GM18909 (cell line): ENCODE results near the gene ANKS1B.
"Not testable (repeated sequence)": the region's sequence is repeated elsewhere in the genome, so short reads cannot be mapped to it uniquely, and the experiment has no call there.

ENCODE experiments used
- ATAC-seq: cut with Tn5 transposase; IDR thresholded peaks from one replicate; pipeline ENCODE4 v1.9.1; 2021; ENCODE audit warnings: mild to moderate bottlenecking; ENCODE audit not compliant: unreplicated experiment, poor library complexity

Gene ANKS1B

DNA sequence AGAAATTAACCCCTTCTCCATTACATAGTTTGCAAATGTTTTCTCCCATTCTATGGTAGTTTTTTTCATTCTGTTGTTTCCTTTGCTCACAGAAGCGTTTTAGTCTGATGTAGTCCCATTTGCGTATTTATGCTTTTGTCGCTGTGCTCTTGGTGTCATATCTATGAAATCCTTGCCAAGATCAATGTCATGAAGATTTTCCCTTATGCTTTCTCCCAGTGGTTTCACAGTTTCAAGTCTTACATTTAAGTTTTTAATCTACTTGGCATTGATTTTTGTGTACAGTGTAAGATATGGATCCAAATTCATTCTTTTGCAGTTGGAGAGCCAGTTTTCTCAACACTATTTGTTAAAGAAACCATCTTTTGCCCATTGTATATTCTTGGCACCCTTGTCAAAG, 982.0 kb downstream of the ANKS1B start:
- no peak for ATAC-seq

DNA sequence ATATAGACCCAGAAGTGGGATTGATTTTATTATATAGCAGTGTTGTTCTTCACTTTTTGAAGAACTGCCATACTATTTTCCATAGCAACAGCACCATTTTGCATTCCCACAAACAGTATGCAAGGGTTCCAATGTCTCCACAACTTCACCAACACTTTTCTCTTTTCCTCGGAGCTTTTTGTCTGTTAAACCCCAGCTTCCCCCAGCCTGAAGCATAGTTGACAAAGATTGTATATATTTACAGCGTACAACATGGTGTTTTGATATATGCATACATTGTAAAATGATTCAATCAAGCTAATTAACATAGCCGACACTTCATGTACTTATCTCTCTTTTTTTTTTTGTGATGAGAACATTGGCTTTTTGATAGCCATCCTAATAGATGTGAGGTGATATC, 982.6 kb downstream of the ANKS1B start:
- ATAC-seq: no peak

DNA sequence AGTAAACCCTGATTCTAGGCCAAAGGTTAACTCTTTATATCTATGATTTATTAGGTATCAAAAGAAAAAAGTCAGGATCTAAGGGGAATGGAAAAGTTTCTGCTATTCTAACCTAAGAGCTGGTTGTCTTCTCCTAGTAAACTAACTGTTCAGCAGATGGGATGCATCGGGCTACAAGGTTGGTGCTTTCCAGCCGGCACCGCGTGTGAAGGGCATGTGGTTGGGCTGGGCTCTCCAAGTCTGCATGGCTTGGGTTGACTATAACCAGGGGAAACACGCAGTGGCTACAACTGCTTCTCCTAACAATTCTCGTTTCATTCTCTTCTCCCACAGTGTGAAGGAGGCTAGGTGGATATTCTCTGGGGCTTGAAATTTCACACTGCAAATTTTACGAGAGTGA, 985.2 kb downstream of the ANKS1B start:
- ATAC-seq: no peak

- peak; percentile 86 for ATAC-seq
Observed at GRCh38 chr12:98998697-98999299, 985.9 kb downstream of the ANKS1B start.

- ATAC-seq: no peak
Observed at GRCh38 chr12:98997899-98998298, 986.8 kb downstream of the ANKS1B start.

GRCh38 chr12:98990648-98991047, 994.1 kb downstream of the ANKS1B start:
- no peak for ATAC-seq

DNA sequence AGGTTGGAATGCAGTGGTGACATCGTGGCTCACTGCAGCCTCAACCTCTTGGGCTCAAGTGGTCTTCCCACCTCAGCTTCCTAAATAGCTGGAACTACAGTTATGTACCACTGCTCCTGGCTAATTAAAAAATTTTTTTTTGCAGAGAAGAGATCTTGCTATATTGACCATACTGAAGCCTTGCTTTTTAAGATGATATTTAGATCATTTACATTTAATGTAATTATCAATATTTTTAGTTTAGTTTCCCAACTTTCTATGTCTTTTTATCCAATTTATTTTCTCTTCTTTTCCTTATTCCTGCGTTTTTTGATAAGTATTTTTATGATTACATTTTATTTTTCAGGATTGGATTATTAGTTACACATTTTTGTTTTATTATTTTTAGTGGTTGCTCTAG, 999.6 kb downstream of the ANKS1B start:
- no peak for ATAC-seq

- ATAC-seq: no peak
Observed at GRCh38 chr12:98983647-98984046, 1001.1 kb downstream of the ANKS1B start.

- no peak for ATAC-seq
Observed at GRCh38 chr12:98980508-98980907, 1004.2 kb downstream of the ANKS1B start.

DNA sequence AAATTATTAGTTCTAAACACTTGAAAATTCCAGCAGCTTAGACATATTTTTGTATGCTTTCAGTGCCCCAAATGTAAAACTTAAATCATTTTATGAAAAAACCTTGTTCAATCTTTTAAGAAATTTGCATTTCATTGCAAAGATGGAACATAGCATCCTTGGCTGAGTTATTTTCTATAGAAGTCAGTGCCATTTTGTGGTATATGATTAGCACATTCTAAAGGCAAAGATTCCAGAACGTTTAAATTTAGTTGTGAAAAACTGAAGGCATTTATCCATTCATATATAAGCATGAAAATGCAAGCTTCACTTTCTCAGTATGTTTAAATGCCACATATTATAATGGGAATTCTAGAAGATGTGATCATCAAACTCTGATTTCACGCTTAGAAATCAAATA, 1007.5 kb downstream of the ANKS1B start:
- ATAC-seq: no peak

DNA sequence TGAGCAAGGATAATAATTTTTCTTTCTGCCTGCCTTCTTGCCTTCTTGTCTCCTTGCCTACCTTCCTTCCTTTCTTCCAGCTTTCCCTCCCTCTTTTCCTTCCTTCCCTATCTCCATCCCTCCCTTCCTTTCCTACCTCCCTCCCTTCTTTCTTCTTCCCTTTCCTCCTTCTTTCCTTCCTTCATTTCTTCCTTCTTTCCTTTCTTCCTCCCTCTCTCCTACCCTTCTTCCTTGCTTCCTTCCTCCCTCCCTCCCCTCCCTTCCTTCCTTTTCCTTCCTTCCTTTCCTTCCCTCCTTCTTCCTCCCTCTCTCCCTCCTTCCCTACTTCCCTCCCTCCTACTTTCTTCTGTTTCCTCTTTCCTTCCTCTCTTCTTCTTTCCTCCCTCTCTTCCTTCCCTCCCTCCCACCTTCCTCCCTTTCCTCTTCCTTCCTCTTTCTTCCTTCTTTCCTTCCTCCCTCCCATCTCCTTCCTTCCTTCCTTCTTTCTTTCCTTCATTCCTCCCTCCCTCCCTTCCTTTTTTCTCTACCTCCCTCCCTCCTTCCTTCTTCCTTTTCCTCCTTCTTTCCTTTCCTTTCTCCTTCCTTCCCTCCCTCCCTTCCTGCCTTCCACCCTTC, 1009.9 kb downstream of the ANKS1B start:
- ATAC-seq: no peak

DNA sequence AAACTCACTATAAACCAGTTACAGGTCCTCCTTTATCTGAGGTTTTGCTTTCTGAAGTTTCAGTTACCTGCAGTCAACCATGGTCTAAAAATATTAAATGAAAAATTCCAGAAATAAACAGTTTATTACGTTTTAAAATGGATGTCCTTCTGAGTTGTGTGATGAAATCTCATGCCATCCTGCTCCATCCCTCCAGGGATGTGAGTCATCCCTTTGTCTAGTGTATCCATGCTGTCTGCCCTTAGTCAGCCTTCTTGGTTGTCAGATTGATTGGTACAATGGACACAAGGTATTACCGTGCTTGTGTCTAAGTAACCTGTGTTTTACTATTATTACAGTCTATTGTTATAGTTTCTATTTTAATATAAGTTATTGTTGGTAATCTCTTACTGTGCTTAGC, 1011.3 kb downstream of the ANKS1B start:
- no peak for ATAC-seq

DNA sequence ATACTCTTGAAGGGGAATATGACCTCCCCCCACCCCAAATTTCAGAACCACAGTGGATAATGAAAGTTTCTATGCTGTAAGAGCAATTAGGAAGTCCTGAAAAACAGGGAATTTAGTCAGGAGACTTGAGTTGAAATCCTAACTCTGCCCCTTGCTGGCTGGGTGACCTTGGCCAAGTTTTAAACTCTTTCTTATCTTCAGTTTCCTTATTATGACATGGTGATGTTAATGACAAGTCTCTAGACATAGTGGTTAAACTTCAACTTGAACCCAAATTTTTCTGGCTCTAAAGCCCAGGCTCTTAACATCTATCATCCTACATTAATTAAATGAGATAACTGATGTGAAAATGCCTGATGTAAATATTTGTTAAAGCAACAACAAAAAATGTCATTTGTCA, 1013.8 kb downstream of the ANKS1B start:
- ATAC-seq: no peak

DNA sequence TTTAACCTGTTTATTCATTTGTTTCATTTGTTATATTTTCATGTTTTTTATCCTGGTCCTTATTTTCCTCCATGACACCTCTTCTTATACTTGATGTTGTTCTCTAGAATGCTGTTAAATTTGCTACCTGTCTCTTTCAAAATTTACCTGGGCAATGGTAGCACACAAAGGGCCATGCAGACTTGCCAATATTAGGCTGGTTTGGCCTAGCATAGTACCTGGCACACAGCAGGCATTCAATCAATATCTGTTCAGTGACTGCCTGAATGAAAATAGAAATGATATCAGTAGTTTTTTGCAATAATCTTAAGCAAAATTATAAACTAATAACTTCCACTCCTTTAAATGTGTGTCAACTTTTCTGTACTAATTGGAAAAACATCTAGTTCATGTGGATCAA, 1014.5 kb downstream of the ANKS1B start:
- ATAC-seq: no peak

- no peak for ATAC-seq
Observed at GRCh38 chr12:98968896-98969295, 1015.8 kb downstream of the ANKS1B start.

DNA sequence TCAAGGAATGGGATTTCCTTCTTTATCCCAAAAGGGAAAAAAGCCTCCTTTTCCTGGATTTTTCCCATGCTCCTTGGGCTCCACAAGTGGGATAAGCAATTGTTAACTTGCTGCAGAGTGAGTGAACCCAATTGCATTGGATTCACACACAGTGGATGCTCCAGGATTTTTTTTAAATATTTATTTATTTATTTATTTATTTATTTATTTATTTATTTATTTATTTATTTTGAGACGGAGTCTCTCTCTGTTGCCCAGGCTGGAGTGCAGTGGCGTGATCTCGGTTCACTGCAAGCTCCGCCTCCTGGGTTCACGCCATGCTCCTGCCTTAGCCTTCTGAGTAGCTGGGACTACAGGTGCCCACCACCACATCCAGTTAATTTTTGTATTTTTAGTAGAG, 1027.6 kb downstream of the ANKS1B start:
- not testable (repeated sequence) for ATAC-seq

- ATAC-seq: peak; percentile 88
Observed at GRCh38 chr12:98955284-98955683, 1029.5 kb downstream of the ANKS1B start.

GRCh38 chr12:98954506-98954905, 1030.2 kb downstream of the ANKS1B start:
- ATAC-seq: no peak

DNA sequence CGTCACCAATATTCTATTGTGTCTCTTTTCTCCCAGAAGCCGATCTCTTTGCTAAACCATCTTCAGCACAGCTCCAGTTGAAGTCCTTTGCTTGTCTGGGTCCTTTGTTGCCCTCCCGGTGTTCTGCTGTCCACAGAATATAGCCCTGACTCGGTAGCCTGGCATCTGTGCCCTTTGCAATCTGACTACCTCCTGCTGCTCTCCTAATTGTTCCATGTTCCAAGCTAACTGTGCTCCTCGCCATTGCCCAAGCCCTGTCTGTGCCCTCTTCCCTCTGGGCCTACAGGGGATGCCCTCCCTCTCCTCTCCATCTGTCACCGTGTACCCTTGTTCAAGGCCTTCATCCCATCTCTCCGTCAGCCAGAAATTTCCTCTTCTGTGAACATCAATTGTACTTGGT, 1033.3 kb downstream of the ANKS1B start:
- ATAC-seq: no peak

GRCh38 chr12:98948343-98948949, 1036.3 kb downstream of the ANKS1B start:
- no peak for ATAC-seq

GRCh38 chr12:98945864-98946263, 1038.9 kb downstream of the ANKS1B start:
- no peak for ATAC-seq

- no peak for ATAC-seq
Observed at GRCh38 chr12:98939926-98940325, 1044.8 kb downstream of the ANKS1B start.
